NB4 (cell line): ENCODE data around the gene PLA2G10.
"Not testable (repeated sequence)": the region's sequence is repeated elsewhere in the genome, so short reads cannot be mapped to it uniquely, and the experiment has no call there.

Experiments
- DNase-seq: peaks from one replicate; pipeline ENCODE4 v3.0.0; 2010; ENCODE audit warnings: low read depth
- H3K4me3 ChIP-seq: one replicate; pipeline ENCODE4 v1.5.1; 2011; ENCODE audit warnings: mild to moderate bottlenecking, low read depth, low read length, moderate library complexity
- CTCF ChIP-seq: IDR thresholded peaks from one replicate; pipeline ENCODE4 v1.5.1; 2012; ENCODE audit warnings: low read depth, low read length
- MAX ChIP-seq: IDR thresholded peaks from 2 replicates; pipeline ENCODE4 v1.6.1; 2011; ENCODE audit warnings: low read depth, low read length
- MYC ChIP-seq: IDR thresholded peaks from 2 replicates; pipeline ENCODE4 v1.6.1; 2011; ENCODE audit warnings: low read depth, low read length
- POLR2A ChIP-seq: IDR thresholded peaks from 2 replicates; pipeline ENCODE4 v1.6.1; 2011; ENCODE audit warnings: mild to moderate bottlenecking; ENCODE audit not compliant: insufficient read length; ENCODE audit errors: extremely low read depth

Gene PLA2G10

GRCh38 chr16:14632693-14633569, 61.2 kb downstream of the PLA2G10 start, which contains the start of gene BFAR:
BFAR (plus strand) TSS chr16:14632951; CDS start chr16:14644347, 11,396 bp downstream.
- H3K4me3 ChIP-seq, result peak within 1 kb of the TSS; percentile 92
- DNase-seq, result peak; percentile 98
- TF ChIP-seq MAX, result peak; percentile 74
- TF ChIP-seq MYC, result peak; percentile 83
- TF ChIP-seq POLR2A, result peak; percentile 98
- no peak for TF ChIP-seq CTCF

- DNase-seq, result not testable (repeated sequence)
- H3K4me3 ChIP-seq, result peak overlapping the region; percentile 25
Observed at GRCh38 chr16:14630620-14631330, 63.3 kb downstream of the PLA2G10 start.

GRCh38 chr16:14629919-14630619, 64.0 kb downstream of the PLA2G10 start, which contains the start of gene PARN:
PARN (minus strand) TSS chr16:14630260; CDS start chr16:14630125, 135 bp downstream.
- TF ChIP-seq MAX (peak; percentile 68), MYC (no peak; the same call in 1 of the 2 replicates), CTCF (no peak), POLR2A (peak; percentile 89)
- peak; percentile 97 for DNase-seq
- H3K4me3 ChIP-seq, result peak within 1 kb of the TSS; percentile 84

- DNase-seq, result no peak
- TF ChIP-seq CTCF (no peak), POLR2A (no peak), MYC (no peak), MAX (no peak)
- peak overlapping the region; percentile 84 for H3K4me3 ChIP-seq
Observed at GRCh38 chr16:14629612-14629918, 64.5 kb downstream of the PLA2G10 start.

- H3K4me3 ChIP-seq, result peak overlapping the region; percentile 84
- no peak for DNase-seq
- TF ChIP-seq MAX (no peak), POLR2A (no peak), CTCF (no peak), MYC (no peak)
Observed at GRCh38 chr16:14628806-14629611, 65.1 kb downstream of the PLA2G10 start.
